Chondrocyte (in vitro differentiated cells): ENCODE results near the gene LAPTM4A. TPM values are rescaled to one million over a fixed set of nuclear protein-coding genes. Genes with fewer than 3 reads are reported as not detected.
A peak's percentile ranks its signal among the peaks of the same experiment; 100 is the strongest.

ENCODE experiments used
- DNase-seq: peaks from one replicate; pipeline ENCODE4 v3.0.0; 2021; ENCODE audit warnings: mixed read lengths, low spot score
- H3K27ac Mint-ChIP-seq: one replicate; pipeline ENCODE4 v1.8.0; 2021; ENCODE audit warnings: mild to moderate bottlenecking, moderate library complexity, mixed read lengths; ENCODE audit not compliant: unreplicated experiment
- H3K27me3 Mint-ChIP-seq: 2 replicates; pipeline ENCODE4 v1.8.0; 2021; ENCODE audit warnings: low read depth, mixed read lengths
- H3K36me3 Mint-ChIP-seq: 2 replicates; pipeline ENCODE4 v1.8.0; 2021; ENCODE audit warnings: low read depth, mixed read lengths
- H3K4me1 Mint-ChIP-seq: 2 replicates; pipeline ENCODE4 v1.8.0; 2021; ENCODE audit warnings: low read depth, mild to moderate bottlenecking, mixed read lengths
- H3K4me3 Mint-ChIP-seq: one replicate; pipeline ENCODE4 v1.8.0; 2021; ENCODE audit warnings: mild to moderate bottlenecking, moderate library complexity, mixed read lengths; ENCODE audit not compliant: unreplicated experiment
- H3K9me3 Mint-ChIP-seq: 2 replicates; pipeline ENCODE4 v1.8.0; 2021; ENCODE audit warnings: low read depth, mixed read lengths
- total RNA-seq: library from RNA; stranded (reverse); gene quantifications from 3 replicates; pipeline ENCODE4 v1.2.1, GENCODE V29; 2021
- TF ChIP-seq, protein P1 (sequence below): fragments of 200-600 bp; sonication (generic); IDR thresholded peaks from 2 replicates; pipeline ENCODE4 v1.5.0; 2021; ENCODE audit warnings: antibody characterized with exemption, mild to moderate bottlenecking, moderate library complexity

LAPTM4A gene
- total RNA-seq, 1 donor from 2014 or later, result 404 TPM

DNA sequence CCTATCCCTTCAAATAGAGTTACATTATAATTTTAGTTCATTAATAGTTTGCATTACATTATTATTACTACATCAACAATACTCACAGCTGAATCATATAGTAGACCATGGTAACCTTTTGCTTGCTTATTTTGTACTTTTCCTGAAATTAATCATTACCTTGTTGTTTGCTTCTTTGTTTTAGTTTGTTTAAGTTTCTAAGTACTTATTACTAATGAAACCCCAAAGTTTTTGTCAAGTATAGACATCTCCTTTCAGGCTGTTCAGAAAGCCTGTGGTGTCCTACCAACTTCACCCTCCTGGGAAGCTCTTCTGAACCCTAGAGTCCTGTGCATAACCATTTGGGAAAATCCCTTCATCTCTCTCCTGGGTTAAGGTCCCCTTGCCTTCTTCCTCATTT is 43.5 kb upstream of the LAPTM4A start:
- peak overlapping the region; percentile 52 for H3K27ac Mint-ChIP-seq
- H3K9me3 Mint-ChIP-seq, result peaks cover 4% of the 10 kb centered on the region
- no peak for DNase-seq
- H3K4me3 Mint-ChIP-seq, result no peak overlapping the region
- H3K4me1 Mint-ChIP-seq, result peaks cover 61% of the 10 kb centered on the region
- no peaks in the 10 kb centered on the region for H3K36me3 Mint-ChIP-seq
- TF ChIP-seq, protein P1, sequence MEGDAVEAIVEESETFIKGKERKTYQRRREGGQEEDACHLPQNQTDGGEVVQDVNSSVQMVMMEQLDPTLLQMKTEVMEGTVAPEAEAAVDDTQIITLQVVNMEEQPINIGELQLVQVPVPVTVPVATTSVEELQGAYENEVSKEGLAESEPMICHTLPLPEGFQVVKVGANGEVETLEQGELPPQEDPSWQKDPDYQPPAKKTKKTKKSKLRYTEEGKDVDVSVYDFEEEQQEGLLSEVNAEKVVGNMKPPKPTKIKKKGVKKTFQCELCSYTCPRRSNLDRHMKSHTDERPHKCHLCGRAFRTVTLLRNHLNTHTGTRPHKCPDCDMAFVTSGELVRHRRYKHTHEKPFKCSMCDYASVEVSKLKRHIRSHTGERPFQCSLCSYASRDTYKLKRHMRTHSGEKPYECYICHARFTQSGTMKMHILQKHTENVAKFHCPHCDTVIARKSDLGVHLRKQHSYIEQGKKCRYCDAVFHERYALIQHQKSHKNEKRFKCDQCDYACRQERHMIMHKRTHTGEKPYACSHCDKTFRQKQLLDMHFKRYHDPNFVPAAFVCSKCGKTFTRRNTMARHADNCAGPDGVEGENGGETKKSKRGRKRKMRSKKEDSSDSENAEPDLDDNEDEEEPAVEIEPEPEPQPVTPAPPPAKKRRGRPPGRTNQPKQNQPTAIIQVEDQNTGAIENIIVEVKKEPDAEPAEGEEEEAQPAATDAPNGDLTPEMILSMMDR, result no peak
- H3K27me3 Mint-ChIP-seq, result no peaks in the 10 kb centered on the region

DNA sequence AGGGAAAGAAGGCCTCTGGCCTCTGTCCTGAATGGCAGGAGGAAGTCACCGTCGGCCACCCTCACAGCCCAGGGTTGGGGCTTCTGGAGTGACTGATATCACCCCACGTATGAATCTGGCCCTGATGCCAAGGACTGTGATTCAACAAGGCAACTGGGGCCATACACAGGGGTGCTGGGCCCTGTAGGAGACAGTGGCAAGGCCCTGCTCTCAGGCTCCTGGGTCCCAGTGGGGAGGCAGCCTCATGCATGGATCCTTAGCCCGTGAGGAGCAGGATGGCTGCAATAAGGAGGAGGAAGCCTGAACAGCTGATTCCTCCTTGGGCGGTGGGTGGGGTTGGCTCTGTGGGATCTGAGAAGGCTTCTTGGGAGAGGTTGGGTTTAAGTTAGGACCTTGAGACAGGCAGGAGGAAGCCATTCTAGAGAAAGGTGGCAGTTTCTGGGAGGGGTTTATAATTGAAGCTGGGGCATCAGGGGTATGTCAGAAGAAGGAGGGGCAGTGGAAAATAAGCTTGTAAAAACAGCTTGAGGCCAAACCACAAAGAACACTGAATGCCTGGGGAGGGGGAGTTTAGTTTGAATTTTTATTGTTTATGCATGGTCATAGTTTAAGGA is 42.8 kb upstream of the LAPTM4A start:
- no peak overlapping the region for H3K4me3 Mint-ChIP-seq

DNA sequence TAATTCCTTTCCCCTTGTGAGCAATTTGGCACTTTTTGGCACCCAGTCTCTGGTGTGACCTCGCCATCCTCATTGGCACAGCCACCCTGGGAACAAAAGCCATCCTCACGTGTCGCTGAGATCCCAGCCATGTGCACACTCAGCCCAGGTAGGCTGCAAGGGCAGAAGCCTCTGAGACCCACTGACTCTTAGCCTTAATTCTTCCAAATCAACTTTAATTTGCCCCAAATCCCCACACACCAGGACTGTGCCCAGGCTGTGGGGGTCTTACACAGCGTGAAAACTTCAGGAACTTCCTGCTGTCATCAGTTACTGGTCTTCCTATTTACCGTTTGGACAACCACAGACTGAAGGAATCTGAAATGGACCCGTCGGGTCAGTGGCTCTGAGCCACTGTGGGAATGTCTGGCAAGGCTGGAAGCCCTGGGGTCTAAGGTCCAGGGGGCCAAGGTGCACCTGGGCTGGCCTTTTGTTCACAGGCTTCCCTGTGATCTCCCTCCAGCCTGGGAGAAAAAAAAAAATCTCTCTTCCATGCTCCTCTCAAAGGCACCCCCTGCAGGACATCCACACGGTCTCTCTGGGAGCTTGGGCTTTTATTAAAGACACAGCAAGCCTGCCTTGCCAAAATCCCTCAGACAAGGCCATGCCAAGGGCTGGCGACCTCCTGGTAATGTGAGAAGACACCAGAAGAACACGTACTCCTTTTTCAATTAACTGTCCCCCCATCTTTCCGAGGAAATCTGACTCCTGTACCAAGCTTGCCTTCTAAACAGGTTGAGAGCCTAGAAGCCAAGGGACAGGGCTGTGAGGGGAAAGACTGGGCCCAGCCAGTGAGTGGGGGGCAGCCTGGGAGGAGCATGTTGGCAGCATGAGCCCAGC is 42.1 kb upstream of the LAPTM4A start:
- Mint-ChIP-seq H3K27ac (peak overlapping the region; percentile 76), H3K4me3 (no peak overlapping the region), H3K4me1 (peaks cover 61% of the 10 kb centered on the region), H3K36me3 (no peaks in the 10 kb centered on the region), H3K27me3 (no peaks in the 10 kb centered on the region), H3K9me3 (peaks cover 4% of the 10 kb centered on the region)
- TF ChIP-seq, protein P1, result peak; percentile 87
- DNase-seq, result no peak

More for the DNA sequence above, 42.8 kb upstream of the LAPTM4A start:
- H3K9me3 Mint-ChIP-seq, result peaks cover 4% of the 10 kb centered on the region
- TF ChIP-seq, protein P1, result no peak
- H3K27ac Mint-ChIP-seq, result peak overlapping the region; percentile 79
- H3K36me3 Mint-ChIP-seq, result no peaks in the 10 kb centered on the region
- no peaks in the 10 kb centered on the region for H3K27me3 Mint-ChIP-seq
- peaks cover 61% of the 10 kb centered on the region for H3K4me1 Mint-ChIP-seq
- DNase-seq, result no peak

DNA sequence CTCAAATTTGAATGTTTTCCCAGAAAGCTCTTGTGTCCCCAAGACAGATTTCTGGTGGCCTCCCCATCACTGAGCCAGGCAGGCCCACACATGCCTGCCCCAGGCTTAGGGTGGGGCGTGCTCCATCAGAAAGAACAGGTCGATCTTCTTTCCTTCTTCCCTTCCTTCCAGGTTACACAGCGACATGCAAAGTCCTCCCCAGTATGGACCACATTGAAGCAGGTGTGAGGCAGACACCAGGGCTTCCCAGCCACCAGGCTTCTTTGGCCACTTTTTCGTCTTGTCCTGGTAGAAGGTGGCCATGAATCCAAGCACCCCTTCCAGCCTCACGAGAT is 41.4 kb upstream of the LAPTM4A start:
- no peak for DNase-seq
- TF ChIP-seq, protein P1, result no peak
- peak overlapping the region; percentile 14 for H3K27ac Mint-ChIP-seq
- H3K27me3 Mint-ChIP-seq, result no peaks in the 10 kb centered on the region
- H3K4me3 Mint-ChIP-seq, result no peak overlapping the region
- H3K4me1 Mint-ChIP-seq, result peaks cover 55% of the 10 kb centered on the region
- peaks cover 4% of the 10 kb centered on the region for H3K9me3 Mint-ChIP-seq
- H3K36me3 Mint-ChIP-seq, result no peaks in the 10 kb centered on the region

DNA sequence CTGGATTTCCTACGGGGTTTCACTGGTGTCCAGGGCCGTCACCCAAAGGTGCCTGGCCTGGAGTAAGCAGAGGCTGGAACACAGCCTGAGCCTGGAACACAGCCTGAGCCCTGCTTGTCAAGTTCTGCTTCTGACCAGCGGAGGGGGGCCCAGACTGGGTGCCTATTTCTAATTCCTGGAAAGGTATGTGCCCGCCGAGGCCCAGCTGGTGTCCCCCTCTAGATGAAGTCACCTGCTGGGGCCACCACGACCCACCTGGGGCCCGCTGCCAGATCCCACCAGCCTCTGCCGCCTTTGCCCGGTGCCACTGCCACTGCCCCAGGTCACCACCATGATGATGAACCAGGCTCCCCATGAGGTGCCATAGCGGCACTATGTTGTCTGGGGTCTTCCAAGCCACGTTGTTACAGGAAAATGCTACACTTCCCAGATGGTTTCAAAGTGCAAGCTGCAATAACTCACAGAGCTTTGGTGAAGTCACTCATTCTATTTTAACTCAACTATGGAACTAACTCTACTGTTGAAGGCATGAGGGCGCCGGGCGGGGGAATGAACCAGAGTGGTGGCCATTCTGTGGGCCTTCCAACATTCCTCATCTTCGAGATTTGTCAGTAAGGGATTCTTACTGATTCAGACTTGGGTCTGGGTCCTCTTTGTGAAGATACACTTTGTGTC is 40.9 kb upstream of the LAPTM4A start:
- TF ChIP-seq, protein P1, result no peak
- Mint-ChIP-seq H3K27ac (peak overlapping the region; percentile 100), H3K4me3 (no peak overlapping the region), H3K9me3 (peaks cover 4% of the 10 kb centered on the region), H3K36me3 (no peaks in the 10 kb centered on the region), H3K4me1 (peaks cover 54% of the 10 kb centered on the region), H3K27me3 (no peaks in the 10 kb centered on the region)
- no peak for DNase-seq
